Skin epidermis (tissue), 12 donors: ENCODE measurements around the gene WTIP.
"Not testable (repeated sequence)": the region's sequence is repeated elsewhere in the genome, so short reads cannot be mapped to it uniquely, and the experiment has no call there.

Experiments used
- H3K27ac ChIP-seq, 21 experiments: fragments of 200-600 bp; sonication (generic) in 11 of 21; one replicate each; pipeline ENCODE4 v1.5.0; 2020; ENCODE audit warnings: mild to moderate bottlenecking in 3 of 21, inconsistent platforms in 2 of 21, moderate library complexity in 2 of 21
- H3K4me3 ChIP-seq, 7 experiments: fragments of 200-600 bp; sonication (generic) in 2 of 7; one replicate each; pipeline ENCODE4 v1.5.0; 2020; ENCODE audit warnings: inconsistent platforms in 2 of 7, mild to moderate bottlenecking in 2 of 7, moderate library complexity in 1 of 7

WTIP gene

GRCh38 chr19:34480971-34481841 is at the start of gene WTIP:
Gene WTIP, plus strand, starts transcription at chr19:34481758. Its CDS starts 217 bp downstream, at chr19:34481975.
- peak within 1 kb of the TSS in 20 of 21 experiments; percentile 33 to 89 (median 76) for H3K27ac ChIP-seq
- H3K4me3 ChIP-seq, result peak within 1 kb of the TSS; percentile 34 to 66 (median 50)

- H3K27ac ChIP-seq, result peak overlapping the region in 6 of 21 experiments; percentile 5 to 58 (median 42)
- H3K4me3 ChIP-seq, result no peak overlapping the region
Observed at GRCh38 chr19:34432797-34433196, 48.8 kb upstream of the WTIP start.

- H3K4me3 ChIP-seq, result no peak overlapping the region
- no peak overlapping the region for H3K27ac ChIP-seq
Observed at GRCh38 chr19:34436716-34437115, 44.8 kb upstream of the WTIP start.

GRCh38 chr19:34448191-34448590 is 33.4 kb upstream of the WTIP start:
- Histone ChIP-seq H3K27ac (no peak overlapping the region), H3K4me3 (no peak overlapping the region)

- no peak overlapping the region for H3K4me3 ChIP-seq
- no peak overlapping the region for H3K27ac ChIP-seq
Observed at GRCh38 chr19:34452723-34453122, 28.8 kb upstream of the WTIP start.

GRCh38 chr19:34454091-34454490 is 27.5 kb upstream of the WTIP start:
- Histone ChIP-seq H3K27ac (no peak overlapping the region), H3K4me3 (no peak overlapping the region)

GRCh38 chr19:34454685-34455084 is 26.9 kb upstream of the WTIP start:
- Histone ChIP-seq H3K27ac (no peak overlapping the region), H3K4me3 (no peak overlapping the region)

- not testable (repeated sequence) for H3K27ac ChIP-seq, H3K4me3 ChIP-seq
Observed at GRCh38 chr19:34455783-34456480, 25.6 kb upstream of the WTIP start.

- Histone ChIP-seq H3K27ac (no peak overlapping the region), H3K4me3 (no peak overlapping the region)
Observed at GRCh38 chr19:34457446-34457845, 24.1 kb upstream of the WTIP start.

- Histone ChIP-seq H3K27ac (no peak overlapping the region), H3K4me3 (no peak overlapping the region)
Observed at GRCh38 chr19:34458677-34459076, 22.9 kb upstream of the WTIP start.

- no peak overlapping the region for H3K27ac ChIP-seq
- no peak overlapping the region for H3K4me3 ChIP-seq
Observed at GRCh38 chr19:34459614-34460013, 21.9 kb upstream of the WTIP start.

GRCh38 chr19:34461375-34462100 is 20.0 kb upstream of the WTIP start:
- Histone ChIP-seq H3K4me3 (no peak overlapping the region), H3K27ac (no peak overlapping the region)

- H3K27ac ChIP-seq, H3K4me3 ChIP-seq: not testable (repeated sequence)
Observed at GRCh38 chr19:34464785-34465184, 16.8 kb upstream of the WTIP start.

GRCh38 chr19:34468409-34468808 is 13.1 kb upstream of the WTIP start:
- H3K27ac ChIP-seq, result no peak overlapping the region
- no peak overlapping the region for H3K4me3 ChIP-seq

- H3K4me3 ChIP-seq, H3K27ac ChIP-seq: not testable (repeated sequence)
Observed at GRCh38 chr19:34469026-34469425, 12.5 kb upstream of the WTIP start.

- Histone ChIP-seq H3K4me3 (no peak overlapping the region), H3K27ac (peak overlapping the region in 1 of 21 experiments; percentile 17)
Observed at GRCh38 chr19:34471906-34472700, 9.5 kb upstream of the WTIP start.

GRCh38 chr19:34474233-34474989 is 7.1 kb upstream of the WTIP start:
- H3K4me3 ChIP-seq, result no peak overlapping the region
- peak overlapping the region in 1 of 21 experiments; percentile 39 for H3K27ac ChIP-seq

GRCh38 chr19:34475026-34475974 is 6.3 kb upstream of the WTIP start:
- Histone ChIP-seq H3K4me3 (no peak overlapping the region), H3K27ac (peak overlapping the region in 13 of 21 experiments; percentile 5 to 66 (median 50))
